ENCODE results near the gene DVL1. TPM values are rescaled to one million over a fixed set of nuclear protein-coding genes. Genes with fewer than 3 reads are reported as not detected.

Gene DVL1
- total and polyA plus RNA-seq, 2 of the 13 experiments (the other 11 are each of a cell fraction or from before 2014, with no cell fraction given), result 30.8 to 60.4 TPM

DNA sequence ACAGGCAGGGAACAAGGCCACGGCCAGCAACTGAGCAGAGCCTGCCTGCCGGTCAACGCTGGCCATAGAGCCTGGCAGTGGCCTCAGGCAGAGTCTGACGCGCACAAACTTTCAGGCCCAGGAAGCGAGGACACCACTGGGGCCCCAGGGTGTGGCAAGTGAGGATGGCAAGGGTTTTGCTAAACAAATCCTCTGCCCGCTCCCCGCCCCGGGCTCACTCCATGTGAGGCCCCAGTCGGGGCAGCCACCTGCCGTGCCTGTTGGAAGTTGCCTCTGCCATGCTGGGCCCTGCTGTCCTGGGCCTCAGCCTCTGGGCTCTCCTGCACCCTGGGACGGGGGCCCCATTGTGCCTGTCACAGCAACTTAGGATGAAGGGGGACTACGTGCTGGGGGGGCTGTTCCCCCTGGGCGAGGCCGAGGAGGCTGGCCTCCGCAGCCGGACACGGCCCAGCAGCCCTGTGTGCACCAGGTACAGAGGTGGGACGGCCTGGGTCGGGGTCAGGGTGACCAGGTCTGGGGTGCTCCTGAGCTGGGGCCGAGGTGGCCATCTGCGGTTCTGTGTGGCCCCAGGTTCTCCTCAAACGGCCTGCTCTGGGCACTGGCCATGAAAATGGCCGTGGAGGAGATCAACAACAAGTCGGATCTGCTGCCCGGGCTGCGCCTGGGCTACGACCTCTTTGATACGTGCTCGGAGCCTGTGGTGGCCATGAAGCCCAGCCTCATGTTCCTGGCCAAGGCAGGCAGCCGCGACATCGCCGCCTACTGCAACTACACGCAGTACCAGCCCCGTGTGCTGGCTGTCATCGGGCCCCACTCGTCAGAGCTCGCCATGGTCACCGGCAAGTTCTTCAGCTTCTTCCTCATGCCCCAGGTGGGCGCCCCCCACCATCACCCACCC is 17.9 kb downstream of the DVL1 start, which contains the start of gene TAS1R3 (continued):
- TF ChIP-seq, protein P1, sequence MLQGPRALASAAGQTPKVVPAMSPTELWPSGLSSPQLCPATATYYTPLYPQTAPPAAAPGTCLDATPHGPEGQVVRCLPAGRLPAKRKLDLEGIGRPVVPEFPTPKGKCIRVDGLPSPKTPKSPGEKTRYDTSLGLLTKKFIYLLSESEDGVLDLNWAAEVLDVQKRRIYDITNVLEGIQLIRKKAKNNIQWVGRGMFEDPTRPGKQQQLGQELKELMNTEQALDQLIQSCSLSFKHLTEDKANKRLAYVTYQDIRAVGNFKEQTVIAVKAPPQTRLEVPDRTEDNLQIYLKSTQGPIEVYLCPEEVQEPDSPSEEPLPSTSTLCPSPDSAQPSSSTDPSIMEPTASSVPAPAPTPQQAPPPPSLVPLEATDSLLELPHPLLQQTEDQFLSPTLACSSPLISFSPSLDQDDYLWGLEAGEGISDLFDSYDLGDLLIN (CRISPR knock-in tag; IDR thresholded peaks at IDR 0.05; ENCODE audit: borderline replicate concordance), result no peak
- TF ChIP-seq PAX8 (CRISPR knock-in tag; IDR thresholded peaks at IDR 0.05; ENCODE audit: borderline replicate concordance), result no peak
- TF ChIP-seq ZBTB25 (CRISPR knock-in tag; IDR thresholded peaks at IDR 0.05), result no peak
- TF ChIP-seq AGO1 (IDR thresholded peaks at IDR 0.05; ENCODE audit: low read depth, low read length, poor library complexity, severe bottlenecking), result peak; percentile 92
- no peak for TF ChIP-seq FOXO1 (CRISPR knock-in tag; IDR thresholded peaks at IDR 0.05)
- 0 out of 2 replicates have a peak, but pooled peaks have one; percentile 30 for TF ChIP-seq ZNF780A (CRISPR knock-in tag; IDR thresholded peaks at IDR 0.05)
- no peak for TF ChIP-seq SIN3A (IDR thresholded peaks at IDR 0.05; ENCODE audit: borderline replicate concordance, low read depth, low read length)
- no peak for TF ChIP-seq YEATS2 (CRISPR knock-in tag; IDR thresholded peaks at IDR 0.05; ENCODE audit: borderline replicate concordance)
- no peak for TF ChIP-seq HOXA3 (CRISPR knock-in tag; IDR thresholded peaks at IDR 0.05)
- TF ChIP-seq FOXC1 (CRISPR knock-in tag; IDR thresholded peaks at IDR 0.05; ENCODE audit: borderline replicate concordance), result no peak
- peak; percentile 20; the same call in 1 of the 2 replicates for TF ChIP-seq KMT2A (CRISPR knock-in tag; IDR thresholded peaks at IDR 0.05)
- no peak for TF ChIP-seq NR2C2 (CRISPR knock-in tag; IDR thresholded peaks at IDR 0.05; ENCODE audit: borderline replicate concordance)
- no peak for TF ChIP-seq GPN1 (CRISPR knock-in tag; IDR thresholded peaks at IDR 0.05; ENCODE audit: borderline replicate concordance)
- no peak for TF ChIP-seq BRCA1 (CRISPR knock-in tag; IDR thresholded peaks at IDR 0.05)
- TF ChIP-seq ZNF326 (CRISPR knock-in tag; IDR thresholded peaks at IDR 0.05; ENCODE audit: borderline replicate concordance), result no peak
- no peak for TF ChIP-seq CTCF (CRISPR knock-in tag; IDR thresholded peaks at IDR 0.05)
- TF ChIP-seq MLLT10 (CRISPR knock-in tag; IDR thresholded peaks at IDR 0.05), result no peak
- TF ChIP-seq, protein P2, sequence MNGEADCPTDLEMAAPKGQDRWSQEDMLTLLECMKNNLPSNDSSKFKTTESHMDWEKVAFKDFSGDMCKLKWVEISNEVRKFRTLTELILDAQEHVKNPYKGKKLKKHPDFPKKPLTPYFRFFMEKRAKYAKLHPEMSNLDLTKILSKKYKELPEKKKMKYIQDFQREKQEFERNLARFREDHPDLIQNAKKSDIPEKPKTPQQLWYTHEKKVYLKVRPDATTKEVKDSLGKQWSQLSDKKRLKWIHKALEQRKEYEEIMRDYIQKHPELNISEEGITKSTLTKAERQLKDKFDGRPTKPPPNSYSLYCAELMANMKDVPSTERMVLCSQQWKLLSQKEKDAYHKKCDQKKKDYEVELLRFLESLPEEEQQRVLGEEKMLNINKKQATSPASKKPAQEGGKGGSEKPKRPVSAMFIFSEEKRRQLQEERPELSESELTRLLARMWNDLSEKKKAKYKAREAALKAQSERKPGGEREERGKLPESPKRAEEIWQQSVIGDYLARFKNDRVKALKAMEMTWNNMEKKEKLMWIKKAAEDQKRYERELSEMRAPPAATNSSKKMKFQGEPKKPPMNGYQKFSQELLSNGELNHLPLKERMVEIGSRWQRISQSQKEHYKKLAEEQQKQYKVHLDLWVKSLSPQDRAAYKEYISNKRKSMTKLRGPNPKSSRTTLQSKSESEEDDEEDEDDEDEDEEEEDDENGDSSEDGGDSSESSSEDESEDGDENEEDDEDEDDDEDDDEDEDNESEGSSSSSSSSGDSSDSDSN (CRISPR knock-in tag; IDR thresholded peaks at IDR 0.05), result peak; percentile 44
- no peak for TF ChIP-seq KLF6 (CRISPR knock-in tag; IDR thresholded peaks at IDR 0.05)

All from HepG2 (cell line).